ENCODE results near the gene TRIP13. TPM values are rescaled to one million over a fixed set of nuclear protein-coding genes. Genes with fewer than 3 reads are reported as not detected.

Gene TRIP13
- total and polyA plus RNA-seq, 2 experiments from 2014 or later: 42.5 to 44.8 TPM

DNA sequence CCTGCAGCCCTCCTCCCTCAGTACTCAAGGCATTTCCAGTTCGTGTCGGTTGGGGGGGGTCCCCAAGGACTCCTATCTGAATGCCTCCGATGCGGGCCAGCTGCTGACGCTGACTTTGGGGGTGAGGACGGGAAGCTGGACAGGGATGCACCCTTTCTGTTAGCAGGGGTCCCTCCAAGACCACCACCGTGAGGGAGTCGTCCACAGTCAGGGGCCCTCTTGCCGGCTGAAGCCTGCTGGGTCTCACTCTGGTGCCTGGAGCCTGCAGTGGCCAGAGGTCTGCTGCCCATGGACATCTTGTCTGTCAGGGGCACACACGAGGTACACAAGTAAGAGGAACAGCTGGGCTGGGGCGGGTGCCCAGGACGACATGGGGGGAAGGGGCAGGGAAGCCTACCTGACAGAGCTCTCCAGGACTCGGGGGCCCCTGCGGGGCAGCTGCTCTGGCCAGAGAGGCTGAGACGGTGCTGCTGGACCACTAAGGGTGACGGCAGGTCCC, 32.8 kb upstream of the TRIP13 start:
- Mint-ChIP-seq H3K36me3 (ENCODE audit: low read depth) (peaks cover 20% of the 10 kb centered on the region), H3K4me1 (no peaks in the 10 kb centered on the region), H3K9me3 (no peaks in the 10 kb centered on the region; the same call in 2 of the 3 replicates), H3K4me3 (no peak overlapping the region), H3K27me3 (ENCODE audit: insufficient read depth, low read depth, poor library complexity) (peaks cover 12% of the 10 kb centered on the region), H3K27ac (no peak overlapping the region)
- TF ChIP-seq ZNF114 (CRISPR knock-in tag; IDR thresholded peaks at IDR 0.05) (no peak), NANOG (IDR thresholded peaks at IDR 0.05; ENCODE audit: borderline replicate concordance) (no peak), POLR2AphosphoS5 (IDR thresholded peaks at IDR 0.05; ENCODE audit: low read depth) (no peak), EZH2 (IDR thresholded peaks at IDR 0.05; ENCODE audit: low read depth, unreplicated experiment) (no peak), STAT1 (IDR thresholded peaks at IDR 0.05; ENCODE audit: unreplicated experiment) (no peak)
- TF ChIP-seq, protein P1, sequence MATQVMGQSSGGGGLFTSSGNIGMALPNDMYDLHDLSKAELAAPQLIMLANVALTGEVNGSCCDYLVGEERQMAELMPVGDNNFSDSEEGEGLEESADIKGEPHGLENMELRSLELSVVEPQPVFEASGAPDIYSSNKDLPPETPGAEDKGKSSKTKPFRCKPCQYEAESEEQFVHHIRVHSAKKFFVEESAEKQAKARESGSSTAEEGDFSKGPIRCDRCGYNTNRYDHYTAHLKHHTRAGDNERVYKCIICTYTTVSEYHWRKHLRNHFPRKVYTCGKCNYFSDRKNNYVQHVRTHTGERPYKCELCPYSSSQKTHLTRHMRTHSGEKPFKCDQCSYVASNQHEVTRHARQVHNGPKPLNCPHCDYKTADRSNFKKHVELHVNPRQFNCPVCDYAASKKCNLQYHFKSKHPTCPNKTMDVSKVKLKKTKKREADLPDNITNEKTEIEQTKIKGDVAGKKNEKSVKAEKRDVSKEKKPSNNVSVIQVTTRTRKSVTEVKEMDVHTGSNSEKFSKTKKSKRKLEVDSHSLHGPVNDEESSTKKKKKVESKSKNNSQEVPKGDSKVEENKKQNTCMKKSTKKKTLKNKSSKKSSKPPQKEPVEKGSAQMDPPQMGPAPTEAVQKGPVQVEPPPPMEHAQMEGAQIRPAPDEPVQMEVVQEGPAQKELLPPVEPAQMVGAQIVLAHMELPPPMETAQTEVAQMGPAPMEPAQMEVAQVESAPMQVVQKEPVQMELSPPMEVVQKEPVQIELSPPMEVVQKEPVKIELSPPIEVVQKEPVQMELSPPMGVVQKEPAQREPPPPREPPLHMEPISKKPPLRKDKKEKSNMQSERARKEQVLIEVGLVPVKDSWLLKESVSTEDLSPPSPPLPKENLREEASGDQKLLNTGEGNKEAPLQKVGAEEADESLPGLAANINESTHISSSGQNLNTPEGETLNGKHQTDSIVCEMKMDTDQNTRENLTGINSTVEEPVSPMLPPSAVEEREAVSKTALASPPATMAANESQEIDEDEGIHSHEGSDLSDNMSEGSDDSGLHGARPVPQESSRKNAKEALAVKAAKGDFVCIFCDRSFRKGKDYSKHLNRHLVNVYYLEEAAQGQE (IDR thresholded peaks at IDR 0.05; ENCODE audit: unreplicated experiment): no peak
- TF ChIP-seq, protein P2, sequence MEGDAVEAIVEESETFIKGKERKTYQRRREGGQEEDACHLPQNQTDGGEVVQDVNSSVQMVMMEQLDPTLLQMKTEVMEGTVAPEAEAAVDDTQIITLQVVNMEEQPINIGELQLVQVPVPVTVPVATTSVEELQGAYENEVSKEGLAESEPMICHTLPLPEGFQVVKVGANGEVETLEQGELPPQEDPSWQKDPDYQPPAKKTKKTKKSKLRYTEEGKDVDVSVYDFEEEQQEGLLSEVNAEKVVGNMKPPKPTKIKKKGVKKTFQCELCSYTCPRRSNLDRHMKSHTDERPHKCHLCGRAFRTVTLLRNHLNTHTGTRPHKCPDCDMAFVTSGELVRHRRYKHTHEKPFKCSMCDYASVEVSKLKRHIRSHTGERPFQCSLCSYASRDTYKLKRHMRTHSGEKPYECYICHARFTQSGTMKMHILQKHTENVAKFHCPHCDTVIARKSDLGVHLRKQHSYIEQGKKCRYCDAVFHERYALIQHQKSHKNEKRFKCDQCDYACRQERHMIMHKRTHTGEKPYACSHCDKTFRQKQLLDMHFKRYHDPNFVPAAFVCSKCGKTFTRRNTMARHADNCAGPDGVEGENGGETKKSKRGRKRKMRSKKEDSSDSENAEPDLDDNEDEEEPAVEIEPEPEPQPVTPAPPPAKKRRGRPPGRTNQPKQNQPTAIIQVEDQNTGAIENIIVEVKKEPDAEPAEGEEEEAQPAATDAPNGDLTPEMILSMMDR (conservative IDR thresholded peaks at IDR 0.05; ENCODE audit: low read depth in 2 of 2): no peak
- no peak for ATAC-seq
- Histone ChIP-seq H3K27me3 (ENCODE audit: insufficient read depth) (no peaks in the 10 kb centered on the region), H3K9me2 (ENCODE audit: insufficient read depth) (no peaks in the 10 kb centered on the region), H3K36me3 (ENCODE audit: insufficient read depth) (peaks cover 4% of the 10 kb centered on the region; the same call in 1 of the 2 replicates), H4K20me1 (replicated peaks; ENCODE audit: insufficient read depth) (no peaks in the 10 kb centered on the region; the same call in 1 of the 2 replicates), H3K79me2 (replicated peaks; ENCODE audit: insufficient read depth) (no peaks in the 10 kb centered on the region), H2AFZ (no peak overlapping the region), H3K4me3 (no peak overlapping the region), H3K4me2 (no peak overlapping the region), H3K4me1 (ENCODE audit: insufficient read depth) (no peaks in the 10 kb centered on the region), H3K27ac (ENCODE audit: low read depth) (no peak overlapping the region), H3F3A (replicated peaks; ENCODE audit: low read depth) (no peaks in the 10 kb centered on the region)
- no peak for DNase-seq (ENCODE audit: low spot score)

DNA sequence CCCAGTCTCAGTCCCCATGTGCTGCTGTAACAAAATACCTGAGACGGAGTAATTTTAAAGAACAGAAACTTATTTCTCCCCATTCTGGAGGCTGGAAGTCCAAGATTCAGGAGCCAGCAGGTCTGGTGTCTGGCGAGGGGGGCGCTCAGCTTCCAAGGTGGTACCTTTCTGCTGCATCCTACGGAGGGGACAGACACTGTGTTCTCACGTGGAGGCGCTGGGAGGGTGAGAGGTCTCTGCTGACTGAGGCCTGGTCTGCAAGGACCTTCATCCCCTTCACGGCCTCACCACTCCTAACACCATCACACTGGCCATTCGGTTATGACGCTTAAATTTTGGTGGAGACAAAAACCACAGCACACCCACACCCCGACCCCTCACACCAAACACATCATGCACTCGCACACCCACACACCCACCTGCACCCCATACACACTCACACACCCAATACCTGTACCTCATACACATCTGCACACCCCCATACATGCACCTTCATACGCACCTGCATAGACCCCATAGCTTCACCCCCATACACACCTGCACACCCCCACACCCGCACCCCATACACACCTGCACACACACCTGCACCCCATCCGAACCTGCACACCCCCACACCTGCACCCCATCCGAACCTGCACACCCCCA, 32.1 kb upstream of the TRIP13 start:
- no peaks in the 10 kb centered on the region for H3K9me2 ChIP-seq (ENCODE audit: insufficient read depth)
- peaks cover 4% of the 10 kb centered on the region; the same call in 1 of the 2 replicates for H3K36me3 ChIP-seq (ENCODE audit: insufficient read depth)
- Mint-ChIP-seq H3K36me3 (ENCODE audit: low read depth) (peaks cover 26% of the 10 kb centered on the region), H3K4me1 (no peaks in the 10 kb centered on the region), H3K4me3 (no peak overlapping the region), H3K27ac (no peak overlapping the region; the same call in 1 of the 2 replicates), H3K9me3 (no peaks in the 10 kb centered on the region; the same call in 2 of the 3 replicates), H3K27me3 (ENCODE audit: insufficient read depth, low read depth, poor library complexity) (peaks cover 8% of the 10 kb centered on the region)
- H3K4me1 ChIP-seq (ENCODE audit: insufficient read depth): no peaks in the 10 kb centered on the region
- no peaks in the 10 kb centered on the region for H3K27me3 ChIP-seq (ENCODE audit: insufficient read depth)
- H4K20me1 ChIP-seq (replicated peaks; ENCODE audit: insufficient read depth): no peaks in the 10 kb centered on the region; the same call in 1 of the 2 replicates
- no peaks in the 10 kb centered on the region for H3K79me2 ChIP-seq (replicated peaks; ENCODE audit: insufficient read depth)
- DNase-seq (ENCODE audit: low spot score) (no peak), ATAC-seq (no peak)
- H3F3A ChIP-seq (replicated peaks; ENCODE audit: low read depth): no peaks in the 10 kb centered on the region
- H2AFZ ChIP-seq: no peak overlapping the region
- no peak overlapping the region for H3K27ac ChIP-seq (ENCODE audit: low read depth)
- H3K4me3 ChIP-seq: no peak overlapping the region
- no peak overlapping the region for H3K4me2 ChIP-seq
- TF ChIP-seq ZNF114 (CRISPR knock-in tag; IDR thresholded peaks at IDR 0.05) (no peak), EZH2phosphoT487 (IDR thresholded peaks at IDR 0.05; ENCODE audit: unreplicated experiment) (no peak), EZH2 (IDR thresholded peaks at IDR 0.05; ENCODE audit: low read depth, unreplicated experiment) (no peak)
- TF ChIP-seq, protein P2 (conservative IDR thresholded peaks at IDR 0.05; ENCODE audit: low read depth in 2 of 2): no peak
